Adrenal gland (tissue), 12 donors: ENCODE data around the gene SCLY. TPM values are rescaled to one million over a fixed set of nuclear protein-coding genes. Genes with fewer than 3 reads are reported as not detected.

Source experiments
- DNase-seq, 7 donors: peaks; one replicate each; pipeline ENCODE4 v3.0.0-alpha.2; 2019 to 2020
- H3K27ac ChIP-seq, 5 donors: fragments of 200-600 bp; sonication (generic) in 4 of 5; 1 replicate in 3 of 5; 2 replicates in 2 of 5; pipeline versions ENCODE4 v1.5.1 to v1.8.0; 2016 to 2020; ENCODE audit warnings: mild to moderate bottlenecking in 1 of 5
- H3K27me3 ChIP-seq: fragments of 200-600 bp; 2 replicates; pipeline ENCODE4 v1.8.0; 2021
- H3K36me3 ChIP-seq, 2 donors: fragments of 200-600 bp; replicated peaks in 1 of 2; 1 replicate in 1 of 2; 2 replicates in 1 of 2; pipeline versions ENCODE4 v1.5.1 to v1.8.0; 2018 to 2022
- H3K4me1 ChIP-seq, 2 donors: fragments of 200-600 bp; replicated peaks in 1 of 2; 1 replicate in 1 of 2; 2 replicates in 1 of 2; pipeline versions ENCODE4 v1.5.1 to v1.8.0; 2018 to 2021
- H3K4me3 ChIP-seq, 4 donors: fragments of 200-600 bp; sonication (generic) in 3 of 4; one replicate each; pipeline ENCODE4 v1.5.1; 2016 to 2018
- H3K9me3 ChIP-seq, 3 donors: fragments of 200-600 bp; sonication (generic) in 1 of 3; replicated peaks in 1 of 3; 1 replicate in 2 of 3; 2 replicates in 1 of 3; pipeline versions ENCODE4 v1.5.1 to v1.8.0; 2016 to 2021
- POLR2A ChIP-seq, 2 donors: fragments of 450-650 bp; IDR thresholded peaks; one replicate each; pipeline ENCODE4 v1.6.1; 2017; ENCODE audit warnings: antibody characterized with exemption in 2 of 2, mild to moderate bottlenecking in 2 of 2, moderate library complexity in 1 of 2
- WGBS, 4 donors: extraction: QIAGEN DNeasy Blood & Tissue Kit in 2 of 4; methylation state at CpG; one replicate each; pipeline versions ENCODE4 v1.1.5 to v1.1.7; 2013 to 2017; 5-methylcytosine and 5-hydroxymethylcytosine counted together
- intact Hi-C, 2 donors: fragments of 100-400 bp; cut with DNase I; formaldehyde crosslinking; loops; one replicate each; pipeline versions ENCODE4 v1.14.1 to v1.15.0; 2022 to 2023
- polyA plus RNA-seq, 3 donors: library from polyadenylated mRNA; stranded (reverse); fragments of 200-250 nt in 2 of 3; fragments of 350-450 nt in 1 of 3; fragmentation: Illumina TruSeq in 1 of 3; extraction: RNeasy Lipid Tissue Mini Kit (QIAGEN cat#74804) in 1 of 3; gene quantifications; one replicate each; pipeline ENCODE4 v1.2.3, GENCODE V29; 2013 to 2014
- total RNA-seq, 9 donors: library from RNA; depleted of rRNA in 4 of 9; stranded (reverse); fragments of >200 nt in 4 of 9; fragments of 120-200 nt in 1 of 9; fragmentation: NEBNext Ultra II Directional in 1 of 9; extraction: Animal tissue kit (Norgen Biotek cat#: 25700) in 1 of 9; gene quantifications; one replicate each; pipeline versions ENCODE4 v1.1.0 to v1.2.4, GENCODE V29; 2013 to 2023
- TF ChIP-seq, protein P1 (sequence below), 6 experiments: fragments of 450-650 bp in 4 of 6; fragments of 200-600 bp in 2 of 6; sonication (generic) in 1 of 6; IDR thresholded peaks; 1 replicate in 5 of 6; 2 replicates in 1 of 6; pipeline versions ENCODE4 v1.5.1 to v1.8.0; 2016 to 2021; ENCODE audit warnings: antibody characterized with exemption in 6 of 6, mild to moderate bottlenecking in 2 of 6, moderate library complexity in 1 of 6
- donor health status: healthy with polysubstance abuse.
- donor health status: Bipolar disorder and iron deficiency.
- donor health status: DM: yes; HTN: yes; CAD: no.
- donor health status: DM: no; HTN: no; CAD: no.
- donor health status: DM: no; HTN: no; CAD: no.
- donor health status: DM: yes; HTN: yes; CAD: no.

Gene SCLY
- total and polyA plus RNA-seq, 12 donors, result 2.4 to 11.0 (median 8.0) TPM

GRCh38 chr2:238138331-238139195 lies 77.8 kb downstream of the SCLY start, which contains the start of gene KLHL30:
Gene KLHL30, plus strand, starts transcription at chr2:238138668. Its CDS starts 2,087 bp downstream, at chr2:238140755.
- DNase-seq, result no peak
- intact Hi-C loops, result no loop called here
- WGBS, 4 donors, result 53 to 70% (median 61%) methylated on average over 3 to 22 of the region's 22 CpGs
- Histone ChIP-seq H3K4me1 (no peaks in the 10 kb centered on the region), H3K36me3 (no peaks in the 10 kb centered on the region), H3K9me3 (no peaks in the 10 kb centered on the region), H3K27me3 (no peaks in the 10 kb centered on the region), H3K4me3 (no peak within 1 kb of the TSS), H3K27ac (no peak within 1 kb of the TSS)
- no peak for TF ChIP-seq POLR2A (IDR thresholded peaks at IDR 0.05)
- TF ChIP-seq, protein P1, sequence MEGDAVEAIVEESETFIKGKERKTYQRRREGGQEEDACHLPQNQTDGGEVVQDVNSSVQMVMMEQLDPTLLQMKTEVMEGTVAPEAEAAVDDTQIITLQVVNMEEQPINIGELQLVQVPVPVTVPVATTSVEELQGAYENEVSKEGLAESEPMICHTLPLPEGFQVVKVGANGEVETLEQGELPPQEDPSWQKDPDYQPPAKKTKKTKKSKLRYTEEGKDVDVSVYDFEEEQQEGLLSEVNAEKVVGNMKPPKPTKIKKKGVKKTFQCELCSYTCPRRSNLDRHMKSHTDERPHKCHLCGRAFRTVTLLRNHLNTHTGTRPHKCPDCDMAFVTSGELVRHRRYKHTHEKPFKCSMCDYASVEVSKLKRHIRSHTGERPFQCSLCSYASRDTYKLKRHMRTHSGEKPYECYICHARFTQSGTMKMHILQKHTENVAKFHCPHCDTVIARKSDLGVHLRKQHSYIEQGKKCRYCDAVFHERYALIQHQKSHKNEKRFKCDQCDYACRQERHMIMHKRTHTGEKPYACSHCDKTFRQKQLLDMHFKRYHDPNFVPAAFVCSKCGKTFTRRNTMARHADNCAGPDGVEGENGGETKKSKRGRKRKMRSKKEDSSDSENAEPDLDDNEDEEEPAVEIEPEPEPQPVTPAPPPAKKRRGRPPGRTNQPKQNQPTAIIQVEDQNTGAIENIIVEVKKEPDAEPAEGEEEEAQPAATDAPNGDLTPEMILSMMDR (IDR thresholded peaks at IDR 0.05), result no peak

DNA sequence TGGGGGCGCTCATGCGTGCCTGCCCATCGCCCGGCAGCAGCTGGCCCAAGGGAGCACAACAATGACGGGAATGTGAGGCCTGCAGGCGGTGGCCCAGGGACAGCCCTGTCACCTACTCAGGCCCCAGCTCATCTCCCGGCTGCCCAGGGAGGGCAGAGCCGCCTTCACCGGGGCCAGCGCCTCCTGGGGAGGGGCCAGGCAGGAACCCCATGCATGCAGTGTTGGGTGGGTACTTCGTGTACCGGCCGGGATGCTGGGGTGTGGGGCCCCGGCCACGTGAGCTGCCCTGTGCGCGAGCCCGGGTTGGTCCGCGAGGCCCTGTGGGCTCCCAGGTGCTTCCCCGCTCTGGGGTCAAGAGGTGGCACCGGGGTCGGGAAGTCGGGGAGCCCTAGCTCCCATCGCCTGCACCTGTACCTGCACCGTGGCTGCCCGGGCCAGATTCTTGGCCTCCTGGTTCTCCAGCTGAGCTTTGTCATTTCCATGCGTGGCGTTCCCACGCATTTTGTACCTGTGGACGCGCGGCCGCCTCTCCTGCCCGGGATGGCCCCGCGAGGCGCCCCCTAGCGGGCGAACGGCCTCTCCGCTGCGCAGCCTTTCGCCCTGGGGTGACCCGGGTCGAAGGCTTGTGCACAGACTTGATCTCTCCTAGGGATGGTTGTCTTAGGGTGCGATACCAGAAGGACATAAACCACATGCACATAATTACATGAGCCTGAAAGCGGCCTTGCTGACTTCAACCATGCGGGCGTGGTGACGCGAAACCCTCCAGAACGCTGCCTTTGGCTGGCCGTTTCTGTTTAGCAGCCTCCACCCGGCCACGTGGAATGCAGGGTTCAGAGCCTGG lies 78.6 kb downstream of the SCLY start:
- no peaks in the 10 kb centered on the region for H3K4me1 ChIP-seq
- H3K9me3 ChIP-seq, result no peaks in the 10 kb centered on the region
- intact Hi-C loops, result no loop called here
- DNase-seq, result no peak
- WGBS, 4 donors, result 62 to 68% (median 66%) methylated on average over 35 to 56 of the region's 56 CpGs
- H3K36me3 ChIP-seq, result no peaks in the 10 kb centered on the region
- H3K4me3 ChIP-seq, result no peak overlapping the region
- no peaks in the 10 kb centered on the region for H3K27me3 ChIP-seq
- no peak overlapping the region for H3K27ac ChIP-seq
- no peak for TF ChIP-seq POLR2A (IDR thresholded peaks at IDR 0.05)
- TF ChIP-seq, protein P1 (IDR thresholded peaks at IDR 0.05), result peak in 3 of 6 experiments; percentile 10 to 45 (median 23)

DNA sequence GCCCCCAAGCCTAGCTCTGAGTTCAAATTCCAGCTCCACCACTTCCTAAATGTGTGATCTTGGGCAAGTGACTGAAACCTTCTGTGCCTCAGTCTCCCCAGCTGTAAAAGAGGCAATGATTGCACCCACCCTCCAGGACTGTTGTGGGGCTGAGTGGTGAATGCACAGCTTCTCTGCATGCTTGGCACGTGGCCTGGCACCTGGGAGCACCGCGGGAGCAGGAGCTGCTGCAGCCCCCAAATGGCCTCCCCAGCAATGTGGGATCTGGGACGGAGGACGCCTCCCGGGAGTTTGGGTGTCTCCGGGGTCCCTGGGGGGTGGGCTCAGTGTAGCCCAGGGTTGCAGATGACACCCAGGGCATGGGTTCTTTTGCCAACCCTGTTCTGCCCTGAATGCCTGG lies 79.2 kb downstream of the SCLY start:
- Histone ChIP-seq H3K27ac (no peak overlapping the region), H3K27me3 (no peaks in the 10 kb centered on the region), H3K4me3 (no peak overlapping the region), H3K36me3 (no peaks in the 10 kb centered on the region), H3K9me3 (no peaks in the 10 kb centered on the region), H3K4me1 (no peaks in the 10 kb centered on the region)
- no peak for DNase-seq
- 82 to 92% (median 85%) methylated on average over 2 to 7 of the region's 7 CpGs; no CpG with 5 or more reads in 1 of the 4 donors for WGBS, 4 donors
- intact Hi-C loops, result no loop called here
- TF ChIP-seq, protein P1 (IDR thresholded peaks at IDR 0.05), result no peak
- no peak for TF ChIP-seq POLR2A (IDR thresholded peaks at IDR 0.05)
